ENCODE results near the gene PPP1R13B. TPM values are rescaled to one million over a fixed set of nuclear protein-coding genes. Genes with fewer than 3 reads are reported as not detected.

The PPP1R13B gene
- total RNA-seq, 1 donor from 2014 or later: 32.7 TPM

GRCh38 chr14:103708750-103709187 is 138.6 kb downstream of the PPP1R13B start:
- H3K4me1 ChIP-seq: peaks cover 17 to 25% of the 10 kb centered on the region in 2 donors
- peak overlapping the region; percentile 24 to 41 for H3K27ac ChIP-seq
- no peak for DNase-seq (ENCODE audit: low spot score in 2 of 2)
- H3K9me3 ChIP-seq: no peaks in the 10 kb centered on the region
- peaks cover 20 to 38% of the 10 kb centered on the region in 2 donors for H3K36me3 ChIP-seq
- no peak overlapping the region for H3K4me3 ChIP-seq
- TF ChIP-seq, protein P1, sequence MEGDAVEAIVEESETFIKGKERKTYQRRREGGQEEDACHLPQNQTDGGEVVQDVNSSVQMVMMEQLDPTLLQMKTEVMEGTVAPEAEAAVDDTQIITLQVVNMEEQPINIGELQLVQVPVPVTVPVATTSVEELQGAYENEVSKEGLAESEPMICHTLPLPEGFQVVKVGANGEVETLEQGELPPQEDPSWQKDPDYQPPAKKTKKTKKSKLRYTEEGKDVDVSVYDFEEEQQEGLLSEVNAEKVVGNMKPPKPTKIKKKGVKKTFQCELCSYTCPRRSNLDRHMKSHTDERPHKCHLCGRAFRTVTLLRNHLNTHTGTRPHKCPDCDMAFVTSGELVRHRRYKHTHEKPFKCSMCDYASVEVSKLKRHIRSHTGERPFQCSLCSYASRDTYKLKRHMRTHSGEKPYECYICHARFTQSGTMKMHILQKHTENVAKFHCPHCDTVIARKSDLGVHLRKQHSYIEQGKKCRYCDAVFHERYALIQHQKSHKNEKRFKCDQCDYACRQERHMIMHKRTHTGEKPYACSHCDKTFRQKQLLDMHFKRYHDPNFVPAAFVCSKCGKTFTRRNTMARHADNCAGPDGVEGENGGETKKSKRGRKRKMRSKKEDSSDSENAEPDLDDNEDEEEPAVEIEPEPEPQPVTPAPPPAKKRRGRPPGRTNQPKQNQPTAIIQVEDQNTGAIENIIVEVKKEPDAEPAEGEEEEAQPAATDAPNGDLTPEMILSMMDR (IDR thresholded peaks at IDR 0.05): no peak
- intact Hi-C loops (cut with DNase I): no loop called here
- H3K27me3 ChIP-seq: no peaks in the 10 kb centered on the region

- TF ChIP-seq, protein P1 (IDR thresholded peaks at IDR 0.05): no peak
- Histone ChIP-seq H3K9me3 (no peaks in the 10 kb centered on the region), H3K27ac (no peak overlapping the region), H3K27me3 (no peaks in the 10 kb centered on the region), H3K4me1 (peaks cover 14 to 20% of the 10 kb centered on the region in 2 donors), H3K4me3 (no peak overlapping the region), H3K36me3 (peaks cover 32 to 50% of the 10 kb centered on the region in 2 donors)
- intact Hi-C loops (cut with DNase I): no loop called here
- no peak for DNase-seq (ENCODE audit: low spot score in 2 of 2)
These were observed 139.8 kb downstream of the PPP1R13B start for GRCh38 chr14:103707329-103708263.

- Histone ChIP-seq H3K4me3 (no peak overlapping the region), H3K36me3 (peaks cover 40 to 59% of the 10 kb centered on the region in 2 donors), H3K9me3 (no peaks in the 10 kb centered on the region), H3K4me1 (peaks cover 9 to 13% of the 10 kb centered on the region in 2 donors), H3K27ac (no peak overlapping the region), H3K27me3 (no peaks in the 10 kb centered on the region)
- TF ChIP-seq, protein P1 (IDR thresholded peaks at IDR 0.05): no peak
- DNase-seq (ENCODE audit: low spot score in 2 of 2): no peak
- intact Hi-C loops (cut with DNase I): no loop called here
These were observed 140.6 kb downstream of the PPP1R13B start for GRCh38 chr14:103706551-103707328.

DNA sequence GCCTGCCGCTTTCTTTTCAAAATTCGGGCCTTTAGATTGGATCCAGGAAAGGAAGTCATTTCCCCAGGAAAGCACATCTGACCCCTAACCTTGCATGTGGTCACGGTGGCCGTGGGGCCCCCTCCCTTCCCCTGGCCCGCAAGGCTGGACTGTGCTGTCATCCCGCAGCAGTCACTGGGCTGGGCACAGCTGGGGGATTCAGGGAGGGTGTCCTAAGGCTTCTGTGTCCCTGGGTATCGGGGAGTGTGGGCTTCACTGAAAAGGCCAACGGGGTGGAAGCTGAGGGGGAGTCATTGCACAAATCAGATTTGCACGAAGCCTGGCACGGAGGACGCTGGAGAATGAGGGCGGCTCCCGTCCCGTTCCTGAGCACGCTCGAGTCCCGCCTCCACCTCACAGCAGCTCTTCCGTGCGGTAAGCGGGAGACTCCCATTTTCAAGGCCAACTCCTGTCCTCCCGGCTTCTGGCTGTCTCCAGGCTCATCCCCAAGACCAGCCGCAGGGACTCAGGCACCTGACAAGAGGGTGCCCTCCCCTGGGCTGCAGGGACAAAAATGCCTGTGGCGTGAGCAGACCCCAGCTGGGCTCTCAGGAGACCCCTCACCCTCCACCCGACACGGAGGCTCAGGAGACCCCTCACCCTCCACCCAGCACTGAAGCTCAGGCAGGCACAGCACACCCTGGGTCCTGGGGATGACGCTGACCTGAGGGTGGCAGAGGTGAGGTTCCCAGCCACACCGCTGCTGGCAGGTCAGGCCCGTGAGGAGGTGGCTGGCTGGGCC is 141.7 kb downstream of the PPP1R13B start:
- H3K9me3 ChIP-seq: no peaks in the 10 kb centered on the region
- H3K36me3 ChIP-seq: peaks cover 46 to 69% of the 10 kb centered on the region in 2 donors
- TF ChIP-seq, protein P1 (IDR thresholded peaks at IDR 0.05): no peak
- DNase-seq (ENCODE audit: low spot score in 2 of 2): no peak
- no peak overlapping the region for H3K27ac ChIP-seq
- peaks cover 7 to 9% of the 10 kb centered on the region in 2 donors for H3K4me1 ChIP-seq
- intact Hi-C loops (cut with DNase I): no loop called here
- H3K27me3 ChIP-seq: no peaks in the 10 kb centered on the region
- no peak overlapping the region for H3K4me3 ChIP-seq

DNA sequence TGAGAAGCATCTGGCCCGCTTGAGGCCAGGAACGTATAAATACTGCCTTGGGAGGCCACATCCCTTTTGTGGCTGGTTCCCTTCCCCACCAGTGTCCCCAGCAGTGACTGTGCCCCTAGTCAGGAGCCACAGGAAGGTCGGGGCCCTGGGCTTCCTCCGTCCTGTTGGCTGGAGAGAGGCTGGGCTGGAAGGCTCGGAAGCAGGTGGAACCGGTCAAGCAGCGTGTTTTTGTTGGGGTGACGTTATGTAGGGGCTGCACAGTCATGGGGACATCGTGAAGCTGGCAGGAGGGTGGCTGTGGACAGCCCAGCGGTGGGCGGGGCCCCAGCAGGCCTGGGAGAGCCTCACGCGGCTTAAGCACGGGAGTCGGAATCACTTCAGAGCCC is 142.3 kb downstream of the PPP1R13B start:
- Histone ChIP-seq H3K27me3 (no peaks in the 10 kb centered on the region), H3K4me1 (peaks cover 9 to 12% of the 10 kb centered on the region in 2 donors), H3K27ac (no peak overlapping the region), H3K4me3 (no peak overlapping the region), H3K36me3 (peaks cover 49 to 75% of the 10 kb centered on the region in 2 donors), H3K9me3 (no peaks in the 10 kb centered on the region)
- intact Hi-C loops (cut with DNase I): no loop called here
- TF ChIP-seq, protein P1 (IDR thresholded peaks at IDR 0.05): no peak
- no peak for DNase-seq (ENCODE audit: low spot score in 2 of 2)

Measured in ascending aorta (tissue), 2 donors.